NCI-H1417 treated with DMSO at 0.1 percent for 48 hours (cell line): ENCODE results near the gene SH3BP5.
"Not testable (repeated sequence)": the region's sequence is repeated elsewhere in the genome, so short reads cannot be mapped to it uniquely, and the experiment has no call there.

ENCODE experiments used
- DNase-seq: peaks from one replicate; lab custom pipeline; 2025; lab: John Stamatoyannopoulos, UW

SH3BP5 gene, protein sequence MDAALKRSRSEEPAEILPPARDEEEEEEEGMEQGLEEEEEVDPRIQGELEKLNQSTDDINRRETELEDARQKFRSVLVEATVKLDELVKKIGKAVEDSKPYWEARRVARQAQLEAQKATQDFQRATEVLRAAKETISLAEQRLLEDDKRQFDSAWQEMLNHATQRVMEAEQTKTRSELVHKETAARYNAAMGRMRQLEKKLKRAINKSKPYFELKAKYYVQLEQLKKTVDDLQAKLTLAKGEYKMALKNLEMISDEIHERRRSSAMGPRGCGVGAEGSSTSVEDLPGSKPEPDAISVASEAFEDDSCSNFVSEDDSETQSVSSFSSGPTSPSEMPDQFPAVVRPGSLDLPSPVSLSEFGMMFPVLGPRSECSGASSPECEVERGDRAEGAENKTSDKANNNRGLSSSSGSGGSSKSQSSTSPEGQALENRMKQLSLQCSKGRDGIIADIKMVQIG

DNA sequence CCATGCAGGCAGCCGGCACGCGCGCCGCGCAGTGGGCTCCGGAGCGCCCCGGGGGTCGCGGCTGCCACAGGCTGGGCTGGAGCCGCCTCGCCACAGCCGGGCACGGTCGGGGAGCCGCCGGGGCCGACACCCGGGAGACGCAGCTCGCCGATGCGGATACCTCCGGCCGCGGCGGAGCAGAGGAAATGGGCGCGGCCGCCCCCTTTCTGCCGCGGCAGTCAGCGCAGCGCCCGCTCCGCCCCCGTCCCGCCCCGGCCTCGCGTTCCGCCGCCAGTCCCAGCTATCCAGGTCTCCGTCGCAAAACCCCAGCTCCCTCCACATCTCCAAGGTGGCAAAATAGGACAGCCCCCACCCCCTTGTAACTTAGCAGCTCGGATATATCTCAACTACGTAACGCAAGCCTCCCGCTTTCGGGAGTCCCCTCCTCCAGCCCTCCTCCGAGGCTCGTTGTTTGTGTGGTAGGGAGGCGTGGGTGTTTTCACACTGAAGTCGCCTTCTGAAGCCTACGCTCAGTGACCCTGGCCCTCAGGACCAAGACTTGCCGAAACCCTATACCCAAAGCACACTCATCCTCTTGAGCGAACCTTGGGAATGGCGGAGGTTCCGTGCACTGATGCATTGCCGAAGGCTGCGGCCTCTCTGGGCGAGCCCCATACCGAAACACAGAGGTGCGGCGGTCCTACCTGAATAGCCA is at the start of gene SH3BP5:
TSS of gene SH3BP5 (minus strand) at position 182 of the 694 bp plus-strand sequence. CDS start at position 4, 178 bp downstream.
- DNase-seq: no peak

DNA sequence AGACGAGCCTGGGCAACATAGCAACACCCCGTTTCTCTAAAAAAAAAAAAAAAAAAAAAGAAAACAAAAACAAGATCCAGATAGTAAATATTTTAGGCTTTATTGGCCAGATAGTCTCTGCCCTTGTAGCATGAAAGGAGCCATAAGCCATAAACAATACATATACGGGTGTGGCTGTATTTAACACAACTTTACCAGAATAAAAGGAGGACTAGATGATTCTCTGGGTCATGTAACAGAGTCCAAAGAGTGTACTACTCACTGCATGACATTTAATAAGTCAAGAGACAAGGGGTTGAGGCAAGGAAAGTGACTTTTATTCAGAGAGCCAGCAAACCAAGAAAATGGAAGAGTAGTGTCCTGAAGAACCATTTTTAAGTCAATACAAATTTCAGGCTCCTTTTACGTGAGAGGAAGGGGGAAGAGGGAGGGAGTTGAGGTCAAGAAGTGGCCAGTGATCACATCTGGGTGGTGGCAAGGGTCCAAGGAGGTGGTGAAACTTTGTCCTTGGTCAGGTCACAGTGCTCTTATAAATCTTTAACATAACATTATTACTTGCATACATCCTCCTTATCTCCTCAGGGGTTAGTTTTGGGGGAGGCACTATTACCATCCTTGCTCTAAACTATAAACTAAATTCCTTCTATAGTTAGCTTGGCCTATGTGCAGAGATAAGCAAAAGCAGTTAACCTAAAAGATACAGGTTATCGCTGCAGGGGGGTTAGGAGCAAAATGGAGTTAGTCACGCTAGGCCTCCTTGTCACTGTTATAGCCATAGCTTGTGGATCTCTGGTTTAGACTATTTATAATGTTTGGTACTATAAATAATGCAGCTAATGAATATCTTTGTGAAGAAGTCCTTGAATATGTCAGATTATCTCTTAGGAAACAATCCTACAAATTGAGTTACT is 48.8 kb upstream of the SH3BP5 start:
- no peak for DNase-seq

DNA sequence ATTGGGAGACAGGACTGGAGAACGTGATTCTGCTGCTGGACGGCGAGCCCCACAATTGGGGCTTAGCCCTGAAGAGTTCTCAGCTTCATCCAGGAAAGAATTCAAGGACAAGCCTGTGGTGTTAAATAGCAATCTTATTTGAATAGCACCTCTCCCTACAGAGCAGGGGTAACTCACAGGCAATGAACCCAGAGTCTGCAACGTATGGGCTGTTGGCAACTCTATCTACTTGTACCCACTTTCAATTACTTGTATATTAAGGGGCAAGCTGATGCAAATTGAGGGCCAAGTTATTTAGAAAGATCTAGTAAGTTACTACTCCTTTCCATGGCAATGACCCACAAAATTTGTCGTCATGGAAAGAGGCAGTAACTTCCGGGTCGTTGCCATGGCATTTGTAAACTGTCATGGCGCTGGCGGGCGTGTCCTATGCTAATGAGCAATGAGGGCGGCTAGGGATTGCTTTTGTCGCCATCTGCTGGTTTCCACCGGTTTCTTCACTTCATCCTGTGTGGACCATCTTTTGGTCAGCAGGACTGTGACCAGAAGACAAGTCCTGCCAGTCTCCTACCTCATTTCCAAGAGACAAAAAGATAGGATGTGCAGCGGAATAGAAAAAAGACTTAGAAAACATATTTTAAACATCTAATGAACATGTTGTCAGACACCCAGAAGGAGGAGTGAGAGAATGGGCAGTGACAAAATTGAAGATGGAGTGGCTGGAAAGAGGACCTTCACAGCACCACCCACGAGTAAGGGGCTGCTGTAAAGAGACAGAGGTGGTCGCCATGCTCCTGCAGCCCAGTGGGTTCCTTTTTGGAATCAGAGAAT is 45.8 kb upstream of the SH3BP5 start:
- peak; percentile 52 for DNase-seq

DNA sequence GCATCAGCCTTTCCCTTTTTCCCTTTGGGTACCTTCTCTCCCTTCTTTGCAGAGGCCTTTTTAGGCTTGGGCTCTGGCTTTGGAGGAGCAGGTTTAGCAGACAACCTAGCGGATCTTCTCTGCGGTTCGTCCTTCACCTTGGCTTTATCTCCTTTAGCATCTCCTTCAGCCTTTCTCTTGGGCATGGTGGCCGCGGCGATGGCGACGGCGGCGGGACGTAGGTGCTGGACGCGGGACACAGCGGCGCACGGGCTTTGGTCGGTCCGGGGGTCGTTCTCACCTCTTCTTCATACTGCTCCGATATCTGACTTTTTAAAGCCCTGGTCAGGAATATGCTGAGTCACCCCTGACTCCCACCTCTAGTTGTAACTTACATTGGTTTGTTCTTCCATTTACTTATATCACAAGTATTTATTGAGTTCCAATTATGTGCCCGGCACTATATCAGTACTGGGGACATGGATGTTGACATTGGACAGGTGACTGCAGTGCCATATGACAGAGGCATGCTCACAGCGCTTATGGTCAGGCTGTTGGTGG is 43.1 kb upstream of the SH3BP5 start:
- no peak for DNase-seq

DNA sequence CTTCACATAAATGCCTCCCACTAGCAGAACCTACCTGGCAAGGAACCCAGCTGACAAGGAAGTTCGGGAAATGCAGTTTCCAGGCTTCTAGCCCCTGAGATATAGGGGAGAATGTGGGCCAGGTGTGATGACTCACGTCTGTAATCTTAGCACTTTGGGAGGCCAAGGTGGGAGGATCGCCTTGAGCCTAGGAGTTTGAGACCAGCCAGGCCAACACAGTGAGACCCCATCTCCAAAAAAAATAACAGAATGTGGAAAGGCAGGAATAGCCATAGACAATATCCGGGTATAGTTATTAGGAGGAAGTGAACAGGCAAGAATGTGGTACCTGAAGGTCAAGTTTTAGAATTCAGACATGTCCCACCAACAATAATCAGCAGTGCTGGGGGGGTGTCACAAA is 40.5 kb upstream of the SH3BP5 start:
- no peak for DNase-seq

DNA sequence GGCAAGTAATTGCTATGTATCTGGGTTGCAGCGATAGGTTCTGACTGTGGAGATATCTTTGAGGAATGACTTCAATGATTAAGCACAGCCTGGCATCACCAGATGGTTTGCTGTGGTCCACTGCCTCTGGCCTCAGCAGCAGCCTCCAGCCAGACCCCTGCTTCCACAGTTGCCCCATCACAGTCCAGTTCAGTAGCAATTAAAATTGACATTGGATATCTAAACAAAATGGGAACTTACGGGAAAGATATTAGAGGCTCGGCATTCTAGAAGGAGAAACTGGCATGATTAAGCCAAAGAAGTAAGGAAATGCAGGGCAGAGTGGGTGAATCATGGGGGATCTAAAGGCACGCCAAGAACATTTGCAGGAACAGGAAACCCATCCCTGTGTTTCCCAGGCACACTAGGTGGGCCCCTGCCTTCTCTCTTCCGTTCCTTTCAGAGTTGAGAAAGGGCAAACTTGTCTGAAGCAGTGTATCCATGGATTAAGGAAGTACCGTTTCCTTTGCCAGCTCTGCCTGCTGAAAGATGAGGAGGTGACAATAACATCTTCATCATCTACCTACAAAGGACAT is 36.3 kb upstream of the SH3BP5 start:
- DNase-seq: no peak

DNA sequence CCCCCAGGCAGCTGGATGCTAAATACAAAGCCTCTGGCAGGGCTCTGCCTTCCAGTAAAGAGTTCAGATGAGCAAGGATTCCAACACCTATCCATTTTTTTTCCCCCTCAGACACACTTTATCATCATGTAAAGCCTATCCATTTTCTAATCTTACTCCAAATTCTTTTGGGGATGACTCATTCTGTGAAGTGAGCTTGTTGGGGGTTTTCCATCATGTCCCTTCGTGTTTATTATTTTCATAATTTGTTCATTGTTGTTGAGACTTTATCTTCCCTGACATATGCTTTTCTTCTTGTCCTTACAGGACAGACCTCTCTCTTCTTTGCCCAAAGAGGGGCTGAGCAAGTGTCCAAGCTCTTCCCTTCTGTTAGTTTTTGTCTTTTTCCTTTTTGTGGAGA is 34.7 kb upstream of the SH3BP5 start:
- no peak for DNase-seq

DNA sequence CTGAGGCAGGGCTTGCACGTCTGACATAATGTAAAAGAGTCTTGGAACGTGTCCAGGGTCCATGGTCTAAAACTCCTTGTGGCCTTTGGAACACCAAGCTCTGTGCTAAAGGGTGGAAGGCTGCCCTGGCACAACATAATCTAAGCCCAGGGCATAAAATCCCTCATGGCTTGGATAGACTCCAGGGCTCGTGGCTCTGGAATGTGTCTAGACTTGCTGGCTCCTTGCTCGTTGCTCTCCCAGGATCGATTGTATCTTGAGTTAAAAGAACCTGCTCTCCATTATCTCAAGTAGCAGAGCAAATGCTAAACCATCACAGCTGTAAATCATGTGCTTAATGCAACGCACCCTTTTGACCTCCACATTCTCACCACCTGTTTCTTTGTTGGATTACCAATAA is 31.7 kb upstream of the SH3BP5 start:
- DNase-seq: not testable (repeated sequence)

DNA sequence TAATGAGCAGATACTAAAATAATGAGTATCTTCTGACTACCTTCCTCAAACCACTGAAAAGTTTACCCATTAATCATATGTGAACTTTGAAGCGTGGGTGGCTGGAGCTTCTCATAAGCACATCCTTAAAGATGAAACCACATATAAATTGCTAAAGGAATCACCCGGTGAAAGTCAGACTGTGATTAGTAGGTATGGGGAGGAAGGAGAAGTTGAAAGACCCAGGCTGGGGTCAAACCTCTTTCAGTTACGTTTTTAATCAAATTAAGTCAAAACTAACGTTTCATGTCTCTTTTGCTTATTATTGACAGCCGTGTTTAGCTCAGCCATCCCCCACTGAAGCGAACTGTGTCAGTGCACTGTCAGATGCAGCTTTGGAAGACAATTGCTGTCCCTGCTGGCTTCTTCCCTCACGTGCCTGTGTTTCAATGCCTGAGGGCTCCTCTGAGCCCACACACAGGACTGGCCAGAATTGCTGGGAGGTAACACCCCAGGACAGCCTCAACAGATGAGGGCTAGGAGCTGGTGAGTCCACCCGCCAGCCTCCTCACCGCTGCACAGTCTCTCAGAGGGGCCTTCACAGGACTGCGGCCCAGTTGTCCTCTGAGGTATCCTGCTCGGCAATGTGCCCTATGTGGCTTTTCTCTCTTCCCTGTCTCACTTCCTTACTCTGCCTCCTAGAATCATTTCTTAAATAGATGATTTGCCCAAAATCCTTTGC is 29.3 kb upstream of the SH3BP5 start:
- DNase-seq: no peak

DNA sequence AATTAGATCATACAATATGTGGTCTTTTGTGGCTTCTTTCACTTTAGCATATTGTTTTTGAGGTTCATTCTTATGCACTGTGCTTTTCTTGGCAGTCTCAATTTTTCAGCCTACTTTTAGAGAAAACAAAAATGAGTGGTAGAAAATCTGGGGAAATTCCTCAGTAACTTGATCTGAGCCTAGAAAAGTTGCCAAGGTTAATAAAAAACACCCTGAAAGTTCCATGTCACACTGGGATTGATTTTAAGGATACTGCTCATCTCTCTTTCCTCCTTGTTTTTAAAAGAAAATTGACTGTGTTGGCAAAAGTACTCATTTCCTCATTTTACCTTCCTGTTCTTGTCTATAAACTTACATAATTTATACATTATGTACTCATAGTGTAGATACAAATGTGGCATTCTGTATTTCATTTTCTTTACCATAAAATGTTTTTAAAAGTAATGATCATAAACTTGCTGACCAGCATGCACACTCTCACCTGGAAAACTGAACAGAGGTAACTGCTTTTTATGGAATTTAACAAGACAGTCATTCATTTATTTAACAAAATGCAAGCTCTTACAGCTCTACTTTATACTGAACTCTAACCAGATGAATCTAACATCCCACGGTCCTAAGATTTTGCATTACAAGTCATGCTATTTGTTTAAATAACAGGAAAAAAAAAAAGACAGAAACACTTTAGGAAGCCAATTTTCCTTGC is 28.6 kb upstream of the SH3BP5 start:
- DNase-seq: no peak

DNA sequence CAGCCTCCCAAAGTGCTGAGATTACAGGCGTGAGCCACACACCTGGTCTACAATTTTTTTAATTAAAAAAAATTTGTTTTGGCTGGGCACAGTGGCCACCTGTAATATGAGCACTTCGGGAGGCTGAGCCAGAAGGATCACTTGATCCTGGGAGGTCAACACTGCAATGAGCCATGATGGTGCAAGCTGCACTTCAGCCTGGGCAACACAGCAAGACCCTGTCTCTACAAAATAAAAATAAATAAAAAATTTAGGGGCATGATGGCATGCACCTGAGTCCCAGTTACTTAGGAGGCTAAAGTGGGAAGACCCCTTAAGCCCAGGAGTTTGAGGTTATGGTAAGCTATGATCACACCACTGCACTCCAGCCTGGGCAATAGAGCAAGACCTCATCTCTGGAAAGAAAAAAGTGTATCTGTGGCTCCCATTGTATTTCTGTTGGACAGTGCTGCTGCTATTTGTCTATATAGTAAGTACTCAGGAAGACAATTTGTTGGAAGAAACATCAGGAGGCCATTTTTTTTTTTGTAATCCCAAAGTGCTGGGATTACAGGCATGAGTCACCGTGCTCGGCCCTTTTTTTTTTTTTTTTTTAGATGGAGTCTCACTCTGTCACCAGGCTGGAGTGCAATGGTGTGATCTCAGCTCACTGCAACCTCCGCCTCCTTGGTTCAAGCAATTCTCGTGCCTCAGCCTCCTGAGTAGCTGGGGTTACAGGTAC is 27.5 kb upstream of the SH3BP5 start:
- DNase-seq: no peak

DNA sequence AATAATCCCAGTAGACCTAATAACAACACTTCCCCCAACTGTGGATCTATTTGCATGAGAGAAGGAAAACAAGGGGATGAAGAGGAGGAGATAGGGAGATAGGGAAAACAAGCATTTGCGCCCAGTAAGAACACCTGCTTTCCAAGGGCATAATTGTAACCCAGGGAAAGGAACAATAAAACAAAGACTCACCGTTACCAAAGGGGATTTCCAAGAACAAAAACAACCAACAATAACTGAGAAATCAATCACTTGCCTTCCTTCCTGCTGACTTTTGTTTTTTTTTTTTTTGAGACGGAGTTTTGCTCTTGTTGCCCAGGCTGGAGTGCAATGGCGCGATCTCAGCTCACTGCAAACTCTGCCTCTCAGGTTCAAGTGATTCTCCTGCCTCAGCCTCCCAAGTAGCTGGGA is 24.3 kb upstream of the SH3BP5 start:
- not testable (repeated sequence) for DNase-seq

DNA sequence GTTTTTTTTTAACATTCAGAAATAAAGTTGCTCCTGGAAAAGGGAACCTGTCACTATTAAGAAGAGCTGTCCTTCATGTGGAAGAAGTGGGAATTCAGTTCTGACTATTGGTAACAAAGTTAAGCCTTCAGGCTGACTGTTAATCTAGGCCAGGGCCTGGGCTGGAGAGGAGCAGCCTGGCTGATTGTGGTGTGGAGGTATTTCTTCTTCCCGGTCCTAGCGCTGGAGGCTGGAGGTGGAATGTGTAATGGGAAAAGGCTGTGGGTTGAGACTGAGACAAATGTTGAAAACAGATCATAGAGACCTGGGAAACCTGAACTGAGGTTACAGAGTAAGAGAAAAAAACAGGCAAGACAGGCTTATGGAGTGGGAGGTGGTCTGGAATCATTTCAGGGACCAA is 23.8 kb upstream of the SH3BP5 start:
- no peak for DNase-seq

DNA sequence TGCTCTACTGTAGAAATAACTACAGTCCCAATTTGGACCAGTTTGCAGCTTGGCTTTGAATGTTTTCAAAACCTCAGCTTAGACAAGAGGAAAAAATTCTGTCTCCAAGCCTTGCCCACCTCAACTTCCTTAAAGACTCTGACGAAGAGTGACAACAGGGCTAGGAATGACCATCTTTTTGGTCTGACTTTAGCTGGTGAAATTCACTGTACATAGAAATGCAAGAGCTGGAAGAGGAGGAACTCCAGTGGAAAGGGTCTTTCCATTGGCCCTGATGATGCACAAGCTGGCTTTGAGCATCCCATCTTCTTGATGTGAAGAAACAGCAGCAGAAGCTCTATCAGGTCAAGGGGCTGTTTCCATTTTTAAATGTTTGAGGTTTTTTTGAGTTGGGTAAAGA is 22.7 kb upstream of the SH3BP5 start:
- no peak for DNase-seq

DNA sequence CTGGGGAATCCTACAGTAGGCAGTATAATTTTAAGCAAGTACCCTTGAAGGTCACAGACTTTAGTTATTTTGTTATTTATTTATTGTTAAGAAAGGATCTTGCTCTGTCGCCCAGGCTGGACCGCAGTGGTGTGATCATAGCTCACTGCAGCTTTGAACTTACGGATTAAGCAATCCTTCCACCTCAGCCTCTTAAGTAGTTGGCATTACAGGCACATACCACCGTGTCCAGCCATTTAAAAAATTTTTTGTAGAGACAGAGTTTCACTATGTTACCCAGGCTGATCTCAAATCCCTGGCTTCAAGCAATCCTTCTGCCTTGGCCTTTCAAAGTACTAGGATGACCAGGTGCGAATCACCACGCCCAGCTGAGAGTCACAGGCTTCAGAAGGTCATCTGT is 22.1 kb upstream of the SH3BP5 start:
- no peak for DNase-seq

DNA sequence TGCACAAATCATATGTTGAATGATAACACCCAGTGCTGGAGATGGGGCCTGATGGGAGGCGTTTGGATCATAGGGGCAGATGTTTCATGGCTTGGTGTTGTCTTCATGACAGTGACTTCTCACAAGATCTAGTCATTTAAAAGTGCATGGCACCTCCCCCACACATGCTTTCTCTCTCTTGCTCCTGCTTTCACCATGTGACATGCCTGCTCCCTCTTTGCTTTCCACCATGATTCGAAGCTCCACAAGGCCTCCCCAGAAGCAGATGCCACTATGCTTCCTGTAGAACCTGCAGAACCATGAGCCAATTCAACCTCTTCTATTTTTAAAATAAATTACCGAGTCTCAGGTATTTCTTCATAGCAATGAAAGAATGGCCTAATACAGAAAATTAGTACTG is 17.8 kb upstream of the SH3BP5 start:
- no peak for DNase-seq

DNA sequence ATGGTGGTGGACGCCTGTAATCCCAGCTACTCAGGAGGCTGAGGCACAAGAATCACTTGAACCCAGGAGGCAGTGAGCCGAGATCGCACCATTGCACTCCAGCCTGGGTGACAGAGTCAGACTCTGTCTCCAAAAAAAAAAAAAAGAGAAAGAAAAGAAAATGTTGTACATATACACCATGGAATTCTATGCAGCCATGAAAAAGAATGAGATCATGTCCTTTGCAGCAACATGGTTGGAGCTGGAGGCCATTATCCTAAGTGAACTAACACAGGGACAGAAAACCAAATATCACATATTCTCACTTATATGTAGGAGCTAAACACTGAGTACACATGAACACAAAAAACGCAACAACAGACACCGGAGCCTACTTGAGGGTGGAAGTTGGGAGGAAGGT is 17.1 kb upstream of the SH3BP5 start:
- DNase-seq: not testable (repeated sequence)

DNA sequence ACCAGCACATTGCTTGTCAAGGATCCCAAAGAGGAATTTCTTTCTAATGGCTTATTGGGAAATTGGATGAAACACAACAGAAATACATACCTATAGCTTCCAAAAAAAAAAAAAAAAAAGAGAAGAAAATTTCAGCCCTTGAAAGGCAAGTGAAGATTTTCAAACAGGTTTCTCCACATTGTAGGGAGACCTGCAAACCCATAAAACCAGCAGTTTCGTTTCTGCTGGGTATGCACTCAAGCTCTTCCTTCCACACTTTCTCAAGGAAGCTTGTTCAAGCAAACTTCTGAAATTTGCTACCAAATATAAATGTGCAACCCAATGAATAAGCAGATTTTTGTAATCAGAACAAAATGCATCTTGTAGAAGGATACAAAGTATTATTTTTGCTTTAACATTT is 15.9 kb upstream of the SH3BP5 start:
- no peak for DNase-seq

DNA sequence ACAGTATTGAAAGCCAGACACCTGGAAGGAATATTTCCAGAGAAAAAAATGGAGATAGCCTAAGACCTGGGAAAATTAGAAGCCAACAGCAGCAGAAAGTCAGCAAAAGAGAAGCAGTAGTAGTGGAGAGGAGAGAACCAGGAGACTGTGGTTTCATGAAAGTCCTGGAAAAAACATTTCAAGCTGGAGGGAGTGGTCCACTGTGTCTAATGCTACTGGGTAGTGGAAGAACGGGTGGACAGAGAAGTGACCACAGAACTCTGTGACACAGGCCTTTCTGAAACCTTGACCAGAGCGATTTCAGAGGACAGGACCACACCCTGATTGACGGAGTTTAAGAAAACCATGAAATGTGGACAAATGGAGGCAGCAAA is 15.3 kb upstream of the SH3BP5 start:
- DNase-seq: no peak
